ENCODE results near the gene FARSB. TPM values are rescaled to one million over a fixed set of nuclear protein-coding genes. Genes with fewer than 3 reads are reported as not detected.

The FARSB gene
- total RNA-seq, 1 experiment from 2014 or later, result 67.6 TPM

- intact Hi-C loops (cut with micrococcal nuclease; ENCODE audit: unreplicated experiment), result no loop called here
- H3K36me3 Mint-ChIP-seq (ENCODE audit: insufficient read depth, unreplicated experiment), result peaks cover 58% of the 10 kb centered on the region
- no peaks in the 10 kb centered on the region for H3K27me3 Mint-ChIP-seq (ENCODE audit: unreplicated experiment)
- H3K27ac Mint-ChIP-seq (ENCODE audit: unreplicated experiment), result peak overlapping the region; percentile 90
- TF ChIP-seq, protein P1, sequence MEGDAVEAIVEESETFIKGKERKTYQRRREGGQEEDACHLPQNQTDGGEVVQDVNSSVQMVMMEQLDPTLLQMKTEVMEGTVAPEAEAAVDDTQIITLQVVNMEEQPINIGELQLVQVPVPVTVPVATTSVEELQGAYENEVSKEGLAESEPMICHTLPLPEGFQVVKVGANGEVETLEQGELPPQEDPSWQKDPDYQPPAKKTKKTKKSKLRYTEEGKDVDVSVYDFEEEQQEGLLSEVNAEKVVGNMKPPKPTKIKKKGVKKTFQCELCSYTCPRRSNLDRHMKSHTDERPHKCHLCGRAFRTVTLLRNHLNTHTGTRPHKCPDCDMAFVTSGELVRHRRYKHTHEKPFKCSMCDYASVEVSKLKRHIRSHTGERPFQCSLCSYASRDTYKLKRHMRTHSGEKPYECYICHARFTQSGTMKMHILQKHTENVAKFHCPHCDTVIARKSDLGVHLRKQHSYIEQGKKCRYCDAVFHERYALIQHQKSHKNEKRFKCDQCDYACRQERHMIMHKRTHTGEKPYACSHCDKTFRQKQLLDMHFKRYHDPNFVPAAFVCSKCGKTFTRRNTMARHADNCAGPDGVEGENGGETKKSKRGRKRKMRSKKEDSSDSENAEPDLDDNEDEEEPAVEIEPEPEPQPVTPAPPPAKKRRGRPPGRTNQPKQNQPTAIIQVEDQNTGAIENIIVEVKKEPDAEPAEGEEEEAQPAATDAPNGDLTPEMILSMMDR (IDR thresholded peaks at IDR 0.05; ENCODE audit: unreplicated experiment), result no peak
- no peak overlapping the region for H3K4me3 Mint-ChIP-seq (ENCODE audit: low read depth, unreplicated experiment)
- DNase-seq, result no peak
- BruUV-seq (replicated peaks), result no TSS peak
- H3K4me1 Mint-ChIP-seq (ENCODE audit: low read depth, unreplicated experiment), result peaks cover 48% of the 10 kb centered on the region
- no peaks in the 10 kb centered on the region for H3K9me3 Mint-ChIP-seq (ENCODE audit: low read depth, unreplicated experiment)
- CTCF ChIA-PET, result interaction anchor here (0.5 kb wide), 1 partner anchor 163 kb away, joined by 3 read pairs; no protein-coding TSS in a partner anchor
Measured at GRCh38 chr2:222651718-222652418, 4.0 kb downstream of the FARSB start.

DNA sequence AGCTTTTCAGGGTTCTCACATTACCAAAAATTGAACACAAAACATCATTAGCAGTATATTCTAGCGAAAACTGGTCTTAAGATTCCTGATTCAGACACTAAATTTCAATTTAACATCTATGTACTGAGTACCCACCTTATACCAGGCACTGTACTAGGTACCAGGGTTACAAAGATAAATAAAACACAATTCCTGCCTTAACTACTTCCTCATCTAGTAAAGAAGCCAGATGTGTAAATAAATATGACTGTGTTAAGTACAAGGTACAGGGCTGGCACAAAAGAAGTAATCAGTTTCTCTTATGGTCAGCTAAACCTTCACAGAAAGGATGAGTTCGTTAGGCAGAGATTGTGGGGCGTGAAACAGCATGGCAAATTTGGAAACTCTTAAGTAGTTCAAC is 6.1 kb downstream of the FARSB start:
- peaks cover 51% of the 10 kb centered on the region for H3K4me1 Mint-ChIP-seq (ENCODE audit: low read depth, unreplicated experiment)
- BruUV-seq (replicated peaks), result no TSS peak
- no peak overlapping the region for H3K27ac Mint-ChIP-seq (ENCODE audit: unreplicated experiment)
- no peak for DNase-seq
- H3K36me3 Mint-ChIP-seq (ENCODE audit: insufficient read depth, unreplicated experiment), result peaks cover 58% of the 10 kb centered on the region
- TF ChIP-seq, protein P1 (IDR thresholded peaks at IDR 0.05; ENCODE audit: unreplicated experiment), result no peak
- CTCF ChIA-PET, result no interaction called here
- no peak overlapping the region for H3K4me3 Mint-ChIP-seq (ENCODE audit: low read depth, unreplicated experiment)
- no peaks in the 10 kb centered on the region for H3K27me3 Mint-ChIP-seq (ENCODE audit: unreplicated experiment)
- intact Hi-C loops (cut with micrococcal nuclease; ENCODE audit: unreplicated experiment), result no loop called here
- H3K9me3 Mint-ChIP-seq (ENCODE audit: low read depth, unreplicated experiment), result no peaks in the 10 kb centered on the region

GRCh38 chr2:222646008-222646407 is 9.9 kb downstream of the FARSB start:
- Mint-ChIP-seq H3K4me3 (ENCODE audit: low read depth, unreplicated experiment) (no peak overlapping the region), H3K27me3 (ENCODE audit: unreplicated experiment) (no peaks in the 10 kb centered on the region), H3K4me1 (ENCODE audit: low read depth, unreplicated experiment) (peaks cover 33% of the 10 kb centered on the region), H3K9me3 (ENCODE audit: low read depth, unreplicated experiment) (no peaks in the 10 kb centered on the region), H3K36me3 (ENCODE audit: insufficient read depth, unreplicated experiment) (peaks cover 71% of the 10 kb centered on the region), H3K27ac (ENCODE audit: unreplicated experiment) (no peak overlapping the region)
- intact Hi-C loops (cut with micrococcal nuclease; ENCODE audit: unreplicated experiment), result no loop called here
- no peak for DNase-seq
- no TSS peak for BruUV-seq (replicated peaks)
- TF ChIP-seq, protein P1 (IDR thresholded peaks at IDR 0.05; ENCODE audit: unreplicated experiment), result no peak
- CTCF ChIA-PET, result no interaction called here

DNA sequence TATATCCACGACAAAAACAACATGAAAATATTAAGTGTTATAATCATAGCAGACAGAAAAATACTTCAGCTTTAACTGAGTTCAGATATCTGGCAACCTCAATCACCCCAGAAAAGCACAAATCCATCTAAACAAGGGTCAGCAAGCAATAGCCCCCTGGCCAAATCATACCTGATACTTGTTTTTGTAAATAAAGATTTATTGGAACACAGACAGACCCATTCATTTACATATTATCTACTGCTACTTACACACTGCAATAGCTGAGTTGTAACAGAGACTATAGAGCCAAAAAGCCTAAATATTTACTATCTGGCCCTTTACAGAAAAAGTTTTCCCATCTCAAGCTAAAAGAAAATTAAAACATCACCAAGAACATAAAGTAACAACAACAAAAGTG is 12.8 kb downstream of the FARSB start:
- H3K4me3 Mint-ChIP-seq (ENCODE audit: low read depth, unreplicated experiment), result no peak overlapping the region
- CTCF ChIA-PET, result no interaction called here
- peaks cover 18% of the 10 kb centered on the region for H3K4me1 Mint-ChIP-seq (ENCODE audit: low read depth, unreplicated experiment)
- H3K9me3 Mint-ChIP-seq (ENCODE audit: low read depth, unreplicated experiment), result no peaks in the 10 kb centered on the region
- DNase-seq, result no peak
- no peaks in the 10 kb centered on the region for H3K27me3 Mint-ChIP-seq (ENCODE audit: unreplicated experiment)
- peak overlapping the region; percentile 30 for H3K27ac Mint-ChIP-seq (ENCODE audit: unreplicated experiment)
- BruUV-seq (replicated peaks), result no TSS peak
- intact Hi-C loops (cut with micrococcal nuclease; ENCODE audit: unreplicated experiment), result no loop called here
- peaks cover 60% of the 10 kb centered on the region for H3K36me3 Mint-ChIP-seq (ENCODE audit: insufficient read depth, unreplicated experiment)
- TF ChIP-seq, protein P1 (IDR thresholded peaks at IDR 0.05; ENCODE audit: unreplicated experiment), result no peak
